GM12878 (cell line): ENCODE measurements around the gene TMEM232.

Experiments
- HDAC6 ChIP-seq: fragments of 200-600 bp; sonication (generic); IDR thresholded peaks from one replicate; pipeline ENCODE4 v1.8.0; 2017; ENCODE audit warnings: antibody characterized with exemption; ENCODE audit not compliant: unreplicated experiment
- TF ChIP-seq, protein P1 (sequence below), 3 experiments: IDR thresholded peaks in 2 of 3; conservative IDR thresholded peaks in 1 of 3; 2 replicates each; pipeline ENCODE4 v1.5.1; 2011; ENCODE audit warnings: low read depth in 3 of 3, low read length in 3 of 3, mild to moderate bottlenecking in 3 of 3, control low read depth in 2 of 3, moderate library complexity in 2 of 3, inconsistent platforms in 1 of 3, mixed read lengths in 1 of 3; ENCODE audit not compliant: control insufficient read depth in 2 of 3, insufficient read depth in 1 of 3; ENCODE audit errors: extremely low read depth in 1 of 3

GRCh38 chr5:110702300-110702699, 24.2 kb downstream of the TMEM232 start:
- TF ChIP-seq HDAC6: no peak
- TF ChIP-seq, protein P1, sequence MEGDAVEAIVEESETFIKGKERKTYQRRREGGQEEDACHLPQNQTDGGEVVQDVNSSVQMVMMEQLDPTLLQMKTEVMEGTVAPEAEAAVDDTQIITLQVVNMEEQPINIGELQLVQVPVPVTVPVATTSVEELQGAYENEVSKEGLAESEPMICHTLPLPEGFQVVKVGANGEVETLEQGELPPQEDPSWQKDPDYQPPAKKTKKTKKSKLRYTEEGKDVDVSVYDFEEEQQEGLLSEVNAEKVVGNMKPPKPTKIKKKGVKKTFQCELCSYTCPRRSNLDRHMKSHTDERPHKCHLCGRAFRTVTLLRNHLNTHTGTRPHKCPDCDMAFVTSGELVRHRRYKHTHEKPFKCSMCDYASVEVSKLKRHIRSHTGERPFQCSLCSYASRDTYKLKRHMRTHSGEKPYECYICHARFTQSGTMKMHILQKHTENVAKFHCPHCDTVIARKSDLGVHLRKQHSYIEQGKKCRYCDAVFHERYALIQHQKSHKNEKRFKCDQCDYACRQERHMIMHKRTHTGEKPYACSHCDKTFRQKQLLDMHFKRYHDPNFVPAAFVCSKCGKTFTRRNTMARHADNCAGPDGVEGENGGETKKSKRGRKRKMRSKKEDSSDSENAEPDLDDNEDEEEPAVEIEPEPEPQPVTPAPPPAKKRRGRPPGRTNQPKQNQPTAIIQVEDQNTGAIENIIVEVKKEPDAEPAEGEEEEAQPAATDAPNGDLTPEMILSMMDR (IDR thresholded peaks at IDR 0.05 in 2 of 3, conservative IDR thresholded peaks at IDR 0.05 in 1 of 3; ENCODE audit: control insufficient read depth in 2 of 3, extremely low read depth in 1 of 3, insufficient read depth in 1 of 3, low read depth in 3 of 3, low read length in 3 of 3): no peak
